ENCODE results near the gene MTNR1A. TPM values are rescaled to one million over a fixed set of nuclear protein-coding genes. Genes with fewer than 3 reads are reported as not detected.

MTNR1A gene
- total and polyA plus RNA-seq, 2 of the 4 experiments (the other 2 are of a cell fraction) = not detected

- no peak overlapping the region for H2BK5ac ChIP-seq (ENCODE audit: low read depth, low read length, poor library complexity, severe bottlenecking)
- ChIA-PET CTCF (interaction anchor here (0.6 kb wide), 1 partner anchor 88 kb away, joined by 3 read pairs; no protein-coding TSS in a partner anchor), POLR2A (ENCODE audit: unreplicated experiment) (no interaction called here)
- H3K4me1 ChIP-seq (ENCODE audit: control insufficient read depth, insufficient read depth, low read length) = peaks cover 3% of the 10 kb centered on the region
- no peaks in the 10 kb centered on the region for H3K27me3 ChIP-seq (ENCODE audit: control insufficient read depth, insufficient read depth, low read length)
- ATAC-seq (ENCODE audit: low read depth) (peak; percentile 74), DNase-seq (peak; percentile 79)
- TF ChIP-seq NFE2L2 (IDR thresholded peaks at IDR 0.05; ENCODE audit: low read depth, low read length) = no peak
- peak overlapping the region; percentile 30 for H3K9ac ChIP-seq (ENCODE audit: low read depth, low read length)
- no CpG with 5 or more reads among the region's 23 CpGs for WGBS, 2 experiments (ENCODE audit: extremely low coverage in 2 of 2, insufficient read length in 1 of 2)
- H2BK20ac ChIP-seq (ENCODE audit: low read depth, low read length) = no peak overlapping the region
- no peak overlapping the region for H4K91ac ChIP-seq (ENCODE audit: insufficient read depth, low read depth, low read length)
- H3K9me1 ChIP-seq (ENCODE audit: insufficient read depth, low read length) = peaks cover 3% of the 10 kb centered on the region; the same call in 1 of the 2 replicates
- in situ Hi-C loops (cut with MboI; ENCODE audit: low sequenced_read_pairs) = no loop called here
- no peak overlapping the region; the same call in 1 of the 2 replicates for H3K4ac ChIP-seq (ENCODE audit: low read depth, low read length)
- no peaks in the 10 kb centered on the region for H3K9me3 ChIP-seq (ENCODE audit: control insufficient read depth, insufficient read depth, low read length)
- H2AFZ ChIP-seq (replicated peaks; ENCODE audit: low read length, poor library complexity) = peak overlapping the region; percentile 72
- no peak overlapping the region; the same call in 1 of the 2 replicates for H3K18ac ChIP-seq (ENCODE audit: low read depth, low read length)
- H2BK120ac ChIP-seq (ENCODE audit: low read depth, low read length) = no peak overlapping the region
- H3K23ac ChIP-seq (ENCODE audit: low read depth, low read length) = peak overlapping the region; percentile 68
- 0 out of 4 replicates have a peak overlapping the region, but pooled peaks of 1 of the 2 experiments have one; percentile 19 for H4K8ac ChIP-seq (ENCODE audit: low read depth in 2 of 2, low read length in 2 of 2)
- no peak overlapping the region for H2AK9ac ChIP-seq (replicated peaks; ENCODE audit: low read depth, low read length, poor library complexity)
- BruUV-seq (replicated peaks) = no TSS peak
- no peak overlapping the region for H2BK15ac ChIP-seq (ENCODE audit: low read depth, low read length)
- H3K36me3 ChIP-seq (ENCODE audit: control insufficient read depth, insufficient read depth, low read length) = no peaks in the 10 kb centered on the region
- H3K79me1 ChIP-seq (ENCODE audit: low read depth in 1 of 2, low read length in 2 of 2) = no peaks in the 10 kb centered on the region; a peak in 1 of 4 replicates
- peak overlapping the region; percentile 65 for H3K4me2 ChIP-seq (ENCODE audit: low read depth, low read length)
- no peak overlapping the region for H3K56ac ChIP-seq (ENCODE audit: extremely low read depth, insufficient read depth, low read length)
- H3K14ac ChIP-seq (replicated peaks; ENCODE audit: low read depth, low read length) = peak overlapping the region; percentile 54
- H2AK5ac ChIP-seq (ENCODE audit: low read depth, low read length) = no peak overlapping the region
- H3K4me3 ChIP-seq (ENCODE audit: insufficient read depth, low read depth, low read length) = peak overlapping the region; percentile 36; the same call in 1 of the 2 replicates
- dilution Hi-C loops (cut with HindIII; ENCODE audit: low sequenced_read_pairs, unreplicated experiment) = no loop called here
- H4K20me1 ChIP-seq (ENCODE audit: insufficient read depth, low read length) = no peaks in the 10 kb centered on the region
- H3K27ac ChIP-seq (ENCODE audit: insufficient read depth, low read length) = no peak overlapping the region
- intact Hi-C loops (cut with micrococcal nuclease) = no loop called here
- no peak overlapping the region for H4K5ac ChIP-seq (ENCODE audit: low read depth, low read length)
These were observed 15.0 kb upstream of the MTNR1A start for GRCh38 chr4:186570193-186570996.

Data from IMR-90 (cell line).